Measurements from ENCODE around the gene LYZL2.

LYZL2 gene

DNA sequence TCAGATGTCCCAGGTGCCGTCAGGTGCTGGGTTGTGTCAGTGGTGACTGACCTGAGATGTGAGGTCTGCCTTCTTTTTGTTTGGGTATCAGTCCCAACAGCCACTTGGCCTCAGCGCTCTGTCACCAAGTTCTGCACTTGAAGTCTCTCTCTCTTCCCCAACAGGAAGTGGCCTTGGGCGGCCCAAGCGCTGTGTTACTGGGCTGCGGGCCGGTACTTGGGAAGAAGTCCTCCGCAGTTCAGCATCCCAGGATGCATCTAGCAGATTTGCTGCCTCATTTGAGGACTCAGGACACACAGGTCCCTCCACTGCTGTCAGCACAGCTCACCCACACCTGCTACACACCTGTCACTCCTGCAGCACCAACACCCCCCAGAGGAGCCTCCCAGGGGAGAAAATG is 40.1 kb downstream of the LYZL2 start:
- H2BK120ac ChIP-seq (ENCODE audit: insufficient read depth, low read length, poor library complexity): no peak overlapping the region
- H3K9me3 ChIP-seq (ENCODE audit: insufficient read depth, low read depth, low read length): no peaks in the 10 kb centered on the region
- no peak overlapping the region for H4K8ac ChIP-seq (ENCODE audit: low read depth, low read length)
- DNase-seq: no peak
- H3K4me2 ChIP-seq (ENCODE audit: low read length): no peak overlapping the region
- H3K23ac ChIP-seq (ENCODE audit: low read length): no peak overlapping the region
- no peaks in the 10 kb centered on the region for H3K79me2 ChIP-seq (ENCODE audit: control insufficient read depth, insufficient read depth, low read length, poor library complexity)
- no peak overlapping the region for H3K4ac ChIP-seq (ENCODE audit: low read depth, low read length)
- no peaks in the 10 kb centered on the region for H3K79me1 ChIP-seq (ENCODE audit: low read length)
- H3K9ac ChIP-seq (ENCODE audit: low read length): no peak overlapping the region
- no peak overlapping the region for H3K18ac ChIP-seq (ENCODE audit: low read length)
- H2AK5ac ChIP-seq (ENCODE audit: low read length): no peak overlapping the region
- no peak overlapping the region for H2BK12ac ChIP-seq (ENCODE audit: low read length)
- no peak overlapping the region for H2BK5ac ChIP-seq (ENCODE audit: low read depth, low read length, poor library complexity)
- H4K91ac ChIP-seq (ENCODE audit: low read depth, low read length): no peak overlapping the region
- no peak overlapping the region for H3K14ac ChIP-seq (ENCODE audit: low read length)
- no peak overlapping the region for H3K27ac ChIP-seq (ENCODE audit: low read depth, low read length)
- H3K27me3 ChIP-seq (ENCODE audit: insufficient read depth, low read length): no peaks in the 10 kb centered on the region
- H3K36me3 ChIP-seq (ENCODE audit: control insufficient read depth in 1 of 2, insufficient read depth in 2 of 2, low read length in 2 of 2): no peaks in the 10 kb centered on the region
- H4K12ac ChIP-seq (ENCODE audit: low read depth, low read length): no peak overlapping the region
- no CpG with 5 or more reads among the region's 7 CpGs for WGBS (ENCODE audit: extremely low coverage, insufficient coverage, insufficient read length)
- no peak overlapping the region for H3K4me3 ChIP-seq (ENCODE audit: low read depth, low read length)
- H2AFZ ChIP-seq (ENCODE audit: insufficient read depth, low read length, poor library complexity): no peak overlapping the region
- H3K4me1 ChIP-seq (ENCODE audit: control insufficient read depth in 1 of 2, insufficient read depth in 2 of 2, low read length in 2 of 2): no peaks in the 10 kb centered on the region

DNA sequence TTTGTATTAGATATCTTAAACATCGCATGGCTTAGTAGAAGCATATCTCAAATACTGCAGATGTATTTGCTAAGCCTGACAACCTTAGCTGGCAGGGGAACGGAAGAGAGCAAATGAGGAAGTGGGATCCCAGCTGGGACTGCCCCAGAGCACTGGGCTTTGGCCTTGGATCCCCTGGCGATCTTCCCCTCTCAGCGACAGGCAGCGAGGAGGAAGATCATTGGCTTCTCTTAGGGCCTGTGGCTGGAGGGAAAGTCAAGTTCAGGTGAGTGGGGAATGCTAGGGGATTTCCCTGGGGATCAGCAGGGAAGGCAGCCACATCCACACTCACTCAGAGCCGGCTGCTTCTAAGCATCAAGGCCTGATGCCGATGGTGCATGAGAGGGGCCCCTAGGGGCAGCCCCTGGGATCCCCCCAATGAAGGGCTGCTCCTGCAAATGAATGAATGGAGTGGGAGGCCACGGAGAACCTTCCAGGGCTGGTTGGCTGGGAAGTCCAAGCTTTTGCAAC is 42.0 kb downstream of the LYZL2 start:
- no peak overlapping the region for H3K14ac ChIP-seq (ENCODE audit: low read length)
- no peaks in the 10 kb centered on the region for H3K27me3 ChIP-seq (ENCODE audit: insufficient read depth, low read length)
- H3K4me1 ChIP-seq (ENCODE audit: control insufficient read depth in 1 of 2, insufficient read depth in 2 of 2, low read length in 2 of 2): no peaks in the 10 kb centered on the region
- WGBS (ENCODE audit: extremely low coverage, insufficient coverage, insufficient read length): no CpG with 5 or more reads among the region's 8 CpGs
- H3K9ac ChIP-seq (ENCODE audit: low read length): no peak overlapping the region
- H3K4me2 ChIP-seq (ENCODE audit: low read length): no peak overlapping the region
- no peak overlapping the region for H3K23ac ChIP-seq (ENCODE audit: low read length)
- H3K9me3 ChIP-seq (ENCODE audit: insufficient read depth, low read depth, low read length): no peaks in the 10 kb centered on the region
- no peaks in the 10 kb centered on the region for H3K36me3 ChIP-seq (ENCODE audit: control insufficient read depth in 1 of 2, insufficient read depth in 2 of 2, low read length in 2 of 2)
- no peaks in the 10 kb centered on the region for H3K79me2 ChIP-seq (ENCODE audit: control insufficient read depth, insufficient read depth, low read length, poor library complexity)
- no peak overlapping the region for H3K18ac ChIP-seq (ENCODE audit: low read length)
- H3K79me1 ChIP-seq (ENCODE audit: low read length): no peaks in the 10 kb centered on the region
- H4K91ac ChIP-seq (ENCODE audit: low read depth, low read length): no peak overlapping the region
- H3K4me3 ChIP-seq (ENCODE audit: low read depth, low read length): no peak overlapping the region
- DNase-seq: peak in 1 of 2 donors; percentile 23
- no peak overlapping the region for H2BK5ac ChIP-seq (ENCODE audit: low read depth, low read length, poor library complexity)
- H2BK12ac ChIP-seq (ENCODE audit: low read length): no peak overlapping the region
- H4K12ac ChIP-seq (ENCODE audit: low read depth, low read length): no peak overlapping the region
- no peak overlapping the region for H2AFZ ChIP-seq (ENCODE audit: insufficient read depth, low read length, poor library complexity)
- H3K4ac ChIP-seq (ENCODE audit: low read depth, low read length): no peak overlapping the region
- no peak overlapping the region for H4K8ac ChIP-seq (ENCODE audit: low read depth, low read length)
- H2AK5ac ChIP-seq (ENCODE audit: low read length): no peak overlapping the region
- no peak overlapping the region for H2BK120ac ChIP-seq (ENCODE audit: insufficient read depth, low read length, poor library complexity)
- H3K27ac ChIP-seq (ENCODE audit: low read depth, low read length): no peak overlapping the region

DNA sequence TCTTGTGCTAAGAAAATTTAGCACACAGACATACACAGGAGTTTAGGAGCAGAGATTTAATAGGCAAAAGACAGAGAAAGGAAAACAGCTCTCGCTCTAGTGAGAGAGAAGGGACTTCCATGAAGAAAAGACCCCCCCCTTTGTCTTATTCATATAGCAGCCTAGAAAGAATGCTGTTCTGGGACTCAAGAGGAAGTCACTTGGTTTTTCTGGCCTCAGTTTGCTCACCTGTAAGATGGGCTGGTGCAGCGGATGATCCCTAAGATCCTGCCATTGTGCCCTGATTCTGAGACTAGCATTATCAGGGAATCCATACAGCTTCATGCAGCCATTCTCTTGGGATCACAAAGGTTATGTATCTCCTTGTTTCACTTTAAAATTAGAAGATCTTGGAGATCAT is 42.7 kb downstream of the LYZL2 start:
- Histone ChIP-seq H3K4me3 (ENCODE audit: low read depth, low read length) (no peak overlapping the region), H4K8ac (ENCODE audit: low read depth, low read length) (no peak overlapping the region), H2AFZ (ENCODE audit: insufficient read depth, low read length, poor library complexity) (no peak overlapping the region), H3K4ac (ENCODE audit: low read depth, low read length) (no peak overlapping the region), H3K4me2 (ENCODE audit: low read length) (no peak overlapping the region), H4K12ac (ENCODE audit: low read depth, low read length) (no peak overlapping the region), H3K14ac (ENCODE audit: low read length) (no peak overlapping the region), H2BK12ac (ENCODE audit: low read length) (no peak overlapping the region), H2AK5ac (ENCODE audit: low read length) (no peak overlapping the region), H3K27me3 (ENCODE audit: insufficient read depth, low read length) (no peaks in the 10 kb centered on the region), H3K23ac (ENCODE audit: low read length) (no peak overlapping the region), H3K27ac (ENCODE audit: low read depth, low read length) (no peak overlapping the region), H2BK120ac (ENCODE audit: insufficient read depth, low read length, poor library complexity) (no peak overlapping the region), H3K36me3 (ENCODE audit: control insufficient read depth in 1 of 2, insufficient read depth in 2 of 2, low read length in 2 of 2) (no peaks in the 10 kb centered on the region), H3K9ac (ENCODE audit: low read length) (no peak overlapping the region), H3K9me3 (ENCODE audit: insufficient read depth, low read depth, low read length) (no peaks in the 10 kb centered on the region), H3K18ac (ENCODE audit: low read length) (no peak overlapping the region), H3K79me1 (ENCODE audit: low read length) (no peaks in the 10 kb centered on the region), H2BK5ac (ENCODE audit: low read depth, low read length, poor library complexity) (no peak overlapping the region), H3K4me1 (ENCODE audit: control insufficient read depth in 1 of 2, insufficient read depth in 2 of 2, low read length in 2 of 2) (no peaks in the 10 kb centered on the region), H3K79me2 (ENCODE audit: control insufficient read depth, insufficient read depth, low read length, poor library complexity) (no peaks in the 10 kb centered on the region), H4K91ac (ENCODE audit: low read depth, low read length) (no peak overlapping the region)
- WGBS (ENCODE audit: extremely low coverage, insufficient coverage, insufficient read length): no CpG with 5 or more reads among the region's 2 CpGs
- DNase-seq: no peak

DNA sequence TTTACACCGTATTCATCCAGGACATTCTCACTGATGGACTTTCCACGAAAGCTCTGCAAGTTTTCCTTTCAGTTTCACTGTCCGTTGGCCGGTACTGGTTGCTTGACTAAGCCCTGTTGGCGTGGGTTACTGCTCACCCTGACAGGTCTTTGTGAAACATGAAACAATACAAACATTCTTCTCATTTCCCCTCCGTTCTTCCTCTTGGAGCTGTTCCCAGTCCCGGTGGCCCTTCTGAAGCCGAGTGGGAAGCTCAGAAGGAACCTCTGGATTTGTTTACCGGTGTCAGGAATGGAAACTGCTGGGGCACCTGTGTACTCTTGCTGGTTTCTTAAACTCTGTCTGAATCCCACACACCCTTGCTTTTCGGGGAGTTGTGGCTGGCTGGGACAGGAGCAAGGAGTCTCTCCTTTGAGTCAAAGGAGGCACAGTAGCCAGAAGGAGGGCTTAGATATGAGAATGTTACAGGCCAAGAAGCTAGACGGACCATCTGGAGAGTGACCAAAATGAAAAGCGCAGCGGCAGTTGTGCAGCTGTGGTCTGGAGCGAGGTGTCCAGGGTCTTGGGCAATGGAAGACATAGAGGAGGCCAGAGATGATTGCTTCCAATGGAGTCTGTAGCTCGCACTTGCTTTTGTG is 45.7 kb downstream of the LYZL2 start:
- H3K4ac ChIP-seq (ENCODE audit: low read depth, low read length): no peak overlapping the region
- no peak overlapping the region for H2BK12ac ChIP-seq (ENCODE audit: low read length)
- H2BK120ac ChIP-seq (ENCODE audit: insufficient read depth, low read length, poor library complexity): no peak overlapping the region
- no peak overlapping the region for H3K14ac ChIP-seq (ENCODE audit: low read length)
- no peak overlapping the region for H3K23ac ChIP-seq (ENCODE audit: low read length)
- H4K91ac ChIP-seq (ENCODE audit: low read depth, low read length): no peak overlapping the region
- H3K36me3 ChIP-seq (ENCODE audit: control insufficient read depth in 1 of 2, insufficient read depth in 2 of 2, low read length in 2 of 2): no peaks in the 10 kb centered on the region
- peak; percentile 31 to 43 for DNase-seq
- no peak overlapping the region for H3K27ac ChIP-seq (ENCODE audit: low read depth, low read length)
- H3K79me2 ChIP-seq (ENCODE audit: control insufficient read depth, insufficient read depth, low read length, poor library complexity): no peaks in the 10 kb centered on the region
- H3K4me3 ChIP-seq (ENCODE audit: low read depth, low read length): no peak overlapping the region
- no peak overlapping the region for H3K9ac ChIP-seq (ENCODE audit: low read length)
- no peak overlapping the region for H2AK5ac ChIP-seq (ENCODE audit: low read length)
- H3K79me1 ChIP-seq (ENCODE audit: low read length): no peaks in the 10 kb centered on the region
- no peaks in the 10 kb centered on the region for H3K9me3 ChIP-seq (ENCODE audit: insufficient read depth, low read depth, low read length)
- no peak overlapping the region for H2BK5ac ChIP-seq (ENCODE audit: low read depth, low read length, poor library complexity)
- H2AFZ ChIP-seq (ENCODE audit: insufficient read depth, low read length, poor library complexity): no peak overlapping the region
- H4K8ac ChIP-seq (ENCODE audit: low read depth, low read length): no peak overlapping the region
- H3K4me1 ChIP-seq (ENCODE audit: control insufficient read depth in 1 of 2, insufficient read depth in 2 of 2, low read length in 2 of 2): no peaks in the 10 kb centered on the region
- H3K18ac ChIP-seq (ENCODE audit: low read length): no peak overlapping the region
- H4K12ac ChIP-seq (ENCODE audit: low read depth, low read length): no peak overlapping the region
- no peaks in the 10 kb centered on the region for H3K27me3 ChIP-seq (ENCODE audit: insufficient read depth, low read length)
- H3K4me2 ChIP-seq (ENCODE audit: low read length): no peak overlapping the region
- no CpG with 5 or more reads among the region's 15 CpGs for WGBS (ENCODE audit: extremely low coverage, insufficient coverage, insufficient read length)
